C4-2B (cell line): ENCODE results near the gene SLC9A9.

ENCODE experiments used
- ZFX ChIP-seq: fragments of 450-650 bp; IDR thresholded peaks from 2 replicates; pipeline ENCODE4 v1.6.1; 2017
- TF ChIP-seq, protein P1 (sequence below): fragments of 450-650 bp; conservative IDR thresholded peaks from 2 replicates; pipeline ENCODE4 v1.5.1; 2017; ENCODE audit warnings: mild to moderate bottlenecking

DNA sequence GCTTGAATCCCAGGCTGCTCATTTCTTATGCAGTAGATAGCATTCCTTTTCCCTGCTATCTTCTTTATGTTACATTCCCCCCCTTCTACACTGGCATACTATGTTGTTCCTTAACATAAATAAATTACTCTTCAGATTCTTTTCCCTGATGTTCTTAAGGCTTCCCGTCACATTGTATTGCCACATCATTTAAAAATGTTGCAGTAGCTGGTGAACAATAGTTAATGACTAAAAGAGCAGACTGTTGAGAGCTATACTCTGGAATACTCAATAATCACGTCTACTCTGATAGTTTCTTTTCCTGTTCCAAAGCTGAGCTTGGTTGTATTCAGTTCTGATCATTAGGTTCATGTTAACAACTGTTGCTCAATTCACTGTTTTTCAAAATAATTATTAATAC, 508.8 kb downstream of the SLC9A9 start:
- TF ChIP-seq, protein P1, sequence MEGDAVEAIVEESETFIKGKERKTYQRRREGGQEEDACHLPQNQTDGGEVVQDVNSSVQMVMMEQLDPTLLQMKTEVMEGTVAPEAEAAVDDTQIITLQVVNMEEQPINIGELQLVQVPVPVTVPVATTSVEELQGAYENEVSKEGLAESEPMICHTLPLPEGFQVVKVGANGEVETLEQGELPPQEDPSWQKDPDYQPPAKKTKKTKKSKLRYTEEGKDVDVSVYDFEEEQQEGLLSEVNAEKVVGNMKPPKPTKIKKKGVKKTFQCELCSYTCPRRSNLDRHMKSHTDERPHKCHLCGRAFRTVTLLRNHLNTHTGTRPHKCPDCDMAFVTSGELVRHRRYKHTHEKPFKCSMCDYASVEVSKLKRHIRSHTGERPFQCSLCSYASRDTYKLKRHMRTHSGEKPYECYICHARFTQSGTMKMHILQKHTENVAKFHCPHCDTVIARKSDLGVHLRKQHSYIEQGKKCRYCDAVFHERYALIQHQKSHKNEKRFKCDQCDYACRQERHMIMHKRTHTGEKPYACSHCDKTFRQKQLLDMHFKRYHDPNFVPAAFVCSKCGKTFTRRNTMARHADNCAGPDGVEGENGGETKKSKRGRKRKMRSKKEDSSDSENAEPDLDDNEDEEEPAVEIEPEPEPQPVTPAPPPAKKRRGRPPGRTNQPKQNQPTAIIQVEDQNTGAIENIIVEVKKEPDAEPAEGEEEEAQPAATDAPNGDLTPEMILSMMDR, result no peak
- TF ChIP-seq ZFX, result no peak
